ENCODE data around the gene ZNF441. TPM values are rescaled to one million over a fixed set of nuclear protein-coding genes. Genes with fewer than 3 reads are reported as not detected.
A peak's percentile ranks its signal among the peaks of the same experiment; 100 is the strongest.
"Not testable (repeated sequence)": the region's sequence is repeated elsewhere in the genome, so short reads cannot be mapped to it uniquely, and the experiment has no call there.

The ZNF441 gene
- total and polyA plus RNA-seq, 2 of the 13 experiments (the other 11 are each of a cell fraction or from before 2014, with no cell fraction given) = 2.8 to 10.0 TPM

DNA sequence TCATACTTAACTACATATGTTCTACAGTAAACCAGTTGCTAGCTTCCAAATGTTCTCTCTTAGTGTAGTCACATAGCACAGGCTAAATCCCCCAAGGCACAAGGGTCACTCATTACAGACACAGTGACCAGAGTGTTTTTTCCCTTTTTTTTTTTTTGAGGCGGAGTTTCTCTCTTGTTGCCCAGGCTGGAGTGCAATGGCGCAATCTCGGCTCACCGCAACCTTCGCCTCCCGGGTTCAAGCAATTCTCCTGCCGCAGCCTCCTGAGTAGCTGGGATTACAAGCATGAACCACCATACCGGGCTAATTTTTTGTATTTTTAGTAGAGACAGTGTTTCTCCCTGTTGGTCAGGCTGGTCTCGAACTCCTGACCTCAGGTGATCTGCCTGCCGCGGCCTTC lies 9.9 kb downstream of the ZNF441 start (continued):
- TF ChIP-seq, protein P1, sequence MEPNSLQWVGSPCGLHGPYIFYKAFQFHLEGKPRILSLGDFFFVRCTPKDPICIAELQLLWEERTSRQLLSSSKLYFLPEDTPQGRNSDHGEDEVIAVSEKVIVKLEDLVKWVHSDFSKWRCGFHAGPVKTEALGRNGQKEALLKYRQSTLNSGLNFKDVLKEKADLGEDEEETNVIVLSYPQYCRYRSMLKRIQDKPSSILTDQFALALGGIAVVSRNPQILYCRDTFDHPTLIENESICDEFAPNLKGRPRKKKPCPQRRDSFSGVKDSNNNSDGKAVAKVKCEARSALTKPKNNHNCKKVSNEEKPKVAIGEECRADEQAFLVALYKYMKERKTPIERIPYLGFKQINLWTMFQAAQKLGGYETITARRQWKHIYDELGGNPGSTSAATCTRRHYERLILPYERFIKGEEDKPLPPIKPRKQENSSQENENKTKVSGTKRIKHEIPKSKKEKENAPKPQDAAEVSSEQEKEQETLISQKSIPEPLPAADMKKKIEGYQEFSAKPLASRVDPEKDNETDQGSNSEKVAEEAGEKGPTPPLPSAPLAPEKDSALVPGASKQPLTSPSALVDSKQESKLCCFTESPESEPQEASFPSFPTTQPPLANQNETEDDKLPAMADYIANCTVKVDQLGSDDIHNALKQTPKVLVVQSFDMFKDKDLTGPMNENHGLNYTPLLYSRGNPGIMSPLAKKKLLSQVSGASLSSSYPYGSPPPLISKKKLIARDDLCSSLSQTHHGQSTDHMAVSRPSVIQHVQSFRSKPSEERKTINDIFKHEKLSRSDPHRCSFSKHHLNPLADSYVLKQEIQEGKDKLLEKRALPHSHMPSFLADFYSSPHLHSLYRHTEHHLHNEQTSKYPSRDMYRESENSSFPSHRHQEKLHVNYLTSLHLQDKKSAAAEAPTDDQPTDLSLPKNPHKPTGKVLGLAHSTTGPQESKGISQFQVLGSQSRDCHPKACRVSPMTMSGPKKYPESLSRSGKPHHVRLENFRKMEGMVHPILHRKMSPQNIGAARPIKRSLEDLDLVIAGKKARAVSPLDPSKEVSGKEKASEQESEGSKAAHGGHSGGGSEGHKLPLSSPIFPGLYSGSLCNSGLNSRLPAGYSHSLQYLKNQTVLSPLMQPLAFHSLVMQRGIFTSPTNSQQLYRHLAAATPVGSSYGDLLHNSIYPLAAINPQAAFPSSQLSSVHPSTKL (CRISPR knock-in tag; IDR thresholded peaks at IDR 0.05) = peak; percentile 78
- TF ChIP-seq ZMYM3 (CRISPR knock-in tag; IDR thresholded peaks at IDR 0.05) (peak; percentile 93), SIX1 (CRISPR knock-in tag; IDR thresholded peaks at IDR 0.05; ENCODE audit: borderline replicate concordance) (0 out of 2 replicates have a peak, but pooled peaks have one; percentile 9), ZNF335 (CRISPR knock-in tag; IDR thresholded peaks at IDR 0.05) (0 out of 2 replicates have a peak, but pooled peaks have one; percentile 44), FOXC1 (CRISPR knock-in tag; IDR thresholded peaks at IDR 0.05; ENCODE audit: borderline replicate concordance) (0 out of 2 replicates have a peak, but pooled peaks have one; percentile 38), FOXJ3 (CRISPR knock-in tag; IDR thresholded peaks at IDR 0.05; ENCODE audit: borderline replicate concordance) (peak; percentile 61; the same call in 1 of the 2 replicates), KDM3A (CRISPR knock-in tag; IDR thresholded peaks at IDR 0.05; ENCODE audit: low read depth) (peak; percentile 76; the same call in 1 of the 2 replicates), RXRA (CRISPR knock-in tag; IDR thresholded peaks at IDR 0.05) (peak; percentile 63), ZNF644 (CRISPR knock-in tag; IDR thresholded peaks at IDR 0.05; ENCODE audit: low read depth) (peak; percentile 17; the same call in 1 of the 2 replicates), SKI (IDR thresholded peaks at IDR 0.05; ENCODE audit: partially characterized antibody) (peak; percentile 43), CREB1 (CRISPR knock-in tag; IDR thresholded peaks at IDR 0.05) (peak; percentile 43; the same call in 1 of the 2 replicates), POGZ (CRISPR knock-in tag; IDR thresholded peaks at IDR 0.05) (peak; percentile 72), CEBPG (CRISPR knock-in tag; IDR thresholded peaks at IDR 0.05) (peak; percentile 92), HNF4A (CRISPR knock-in tag; IDR thresholded peaks at IDR 0.05) (peak; percentile 83)
- TF ChIP-seq, protein P2, sequence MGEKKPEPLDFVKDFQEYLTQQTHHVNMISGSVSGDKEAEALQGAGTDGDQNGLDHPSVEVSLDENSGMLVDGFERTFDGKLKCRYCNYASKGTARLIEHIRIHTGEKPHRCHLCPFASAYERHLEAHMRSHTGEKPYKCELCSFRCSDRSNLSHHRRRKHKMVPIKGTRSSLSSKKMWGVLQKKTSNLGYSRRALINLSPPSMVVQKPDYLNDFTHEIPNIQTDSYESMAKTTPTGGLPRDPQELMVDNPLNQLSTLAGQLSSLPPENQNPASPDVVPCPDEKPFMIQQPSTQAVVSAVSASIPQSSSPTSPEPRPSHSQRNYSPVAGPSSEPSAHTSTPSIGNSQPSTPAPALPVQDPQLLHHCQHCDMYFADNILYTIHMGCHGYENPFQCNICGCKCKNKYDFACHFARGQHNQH (CRISPR knock-in tag; IDR thresholded peaks at IDR 0.05) = 0 out of 2 replicates have a peak, but pooled peaks have one; percentile 51
- TF ChIP-seq, protein P3, sequence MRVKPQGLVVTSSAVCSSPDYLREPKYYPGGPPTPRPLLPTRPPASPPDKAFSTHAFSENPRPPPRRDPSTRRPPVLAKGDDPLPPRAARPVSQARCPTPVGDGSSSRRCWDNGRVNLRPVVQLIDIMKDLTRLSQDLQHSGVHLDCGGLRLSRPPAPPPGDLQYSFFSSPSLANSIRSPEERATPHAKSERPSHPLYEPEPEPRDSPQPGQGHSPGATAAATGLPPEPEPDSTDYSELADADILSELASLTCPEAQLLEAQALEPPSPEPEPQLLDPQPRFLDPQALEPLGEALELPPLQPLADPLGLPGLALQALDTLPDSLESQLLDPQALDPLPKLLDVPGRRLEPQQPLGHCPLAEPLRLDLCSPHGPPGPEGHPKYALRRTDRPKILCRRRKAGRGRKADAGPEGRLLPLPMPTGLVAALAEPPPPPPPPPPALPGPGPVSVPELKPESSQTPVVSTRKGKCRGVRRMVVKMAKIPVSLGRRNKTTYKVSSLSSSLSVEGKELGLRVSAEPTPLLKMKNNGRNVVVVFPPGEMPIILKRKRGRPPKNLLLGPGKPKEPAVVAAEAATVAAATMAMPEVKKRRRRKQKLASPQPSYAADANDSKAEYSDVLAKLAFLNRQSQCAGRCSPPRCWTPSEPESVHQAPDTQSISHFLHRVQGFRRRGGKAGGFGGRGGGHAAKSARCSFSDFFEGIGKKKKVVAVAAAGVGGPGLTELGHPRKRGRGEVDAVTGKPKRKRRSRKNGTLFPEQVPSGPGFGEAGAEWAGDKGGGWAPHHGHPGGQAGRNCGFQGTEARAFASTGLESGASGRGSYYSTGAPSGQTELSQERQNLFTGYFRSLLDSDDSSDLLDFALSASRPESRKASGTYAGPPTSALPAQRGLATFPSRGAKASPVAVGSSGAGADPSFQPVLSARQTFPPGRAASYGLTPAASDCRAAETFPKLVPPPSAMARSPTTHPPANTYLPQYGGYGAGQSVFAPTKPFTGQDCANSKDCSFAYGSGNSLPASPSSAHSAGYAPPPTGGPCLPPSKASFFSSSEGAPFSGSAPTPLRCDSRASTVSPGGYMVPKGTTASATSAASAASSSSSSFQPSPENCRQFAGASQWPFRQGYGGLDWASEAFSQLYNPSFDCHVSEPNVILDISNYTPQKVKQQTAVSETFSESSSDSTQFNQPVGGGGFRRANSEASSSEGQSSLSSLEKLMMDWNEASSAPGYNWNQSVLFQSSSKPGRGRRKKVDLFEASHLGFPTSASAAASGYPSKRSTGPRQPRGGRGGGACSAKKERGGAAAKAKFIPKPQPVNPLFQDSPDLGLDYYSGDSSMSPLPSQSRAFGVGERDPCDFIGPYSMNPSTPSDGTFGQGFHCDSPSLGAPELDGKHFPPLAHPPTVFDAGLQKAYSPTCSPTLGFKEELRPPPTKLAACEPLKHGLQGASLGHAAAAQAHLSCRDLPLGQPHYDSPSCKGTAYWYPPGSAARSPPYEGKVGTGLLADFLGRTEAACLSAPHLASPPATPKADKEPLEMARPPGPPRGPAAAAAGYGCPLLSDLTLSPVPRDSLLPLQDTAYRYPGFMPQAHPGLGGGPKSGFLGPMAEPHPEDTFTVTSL (CRISPR knock-in tag; IDR thresholded peaks at IDR 0.05; ENCODE audit: borderline replicate concordance) = peak; percentile 51; the same call in 1 of the 2 replicates
- TF ChIP-seq CREB1 (IDR thresholded peaks at IDR 0.05) = not testable (repeated sequence)
- TF ChIP-seq, protein P4, sequence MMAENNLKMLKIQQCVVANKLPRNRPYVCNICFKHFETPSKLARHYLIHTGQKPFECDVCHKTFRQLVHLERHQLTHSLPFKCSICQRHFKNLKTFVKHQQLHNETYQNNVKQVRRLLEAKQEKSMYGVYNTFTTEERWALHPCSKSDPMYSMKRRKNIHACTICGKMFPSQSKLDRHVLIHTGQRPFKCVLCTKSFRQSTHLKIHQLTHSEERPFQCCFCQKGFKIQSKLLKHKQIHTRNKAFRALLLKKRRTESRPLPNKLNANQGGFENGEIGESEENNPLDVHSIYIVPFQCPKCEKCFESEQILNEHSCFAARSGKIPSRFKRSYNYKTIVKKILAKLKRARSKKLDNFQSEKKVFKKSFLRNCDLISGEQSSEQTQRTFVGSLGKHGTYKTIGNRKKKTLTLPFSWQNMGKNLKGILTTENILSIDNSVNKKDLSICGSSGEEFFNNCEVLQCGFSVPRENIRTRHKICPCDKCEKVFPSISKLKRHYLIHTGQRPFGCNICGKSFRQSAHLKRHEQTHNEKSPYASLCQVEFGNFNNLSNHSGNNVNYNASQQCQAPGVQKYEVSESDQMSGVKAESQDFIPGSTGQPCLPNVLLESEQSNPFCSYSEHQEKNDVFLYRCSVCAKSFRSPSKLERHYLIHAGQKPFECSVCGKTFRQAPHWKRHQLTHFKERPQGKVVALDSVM (CRISPR knock-in tag; IDR thresholded peaks at IDR 0.05) = peak; percentile 94

Data from HepG2 (cell line).